RWPE2 (cell line): ENCODE measurements around the gene ARPC2.
A peak's percentile ranks its signal among the peaks of the same experiment; 100 is the strongest.

Experiments
- ATAC-seq: fragments of 200-7000 bp; cut with Tn5 transposase; 3 replicates; pipeline ENCODE4 v1.9.1; 2021; ENCODE audit warnings: low read depth
- DNase-seq: peaks from one replicate; pipeline ENCODE4 v3.0.0-alpha.2; 2020; ENCODE audit warnings: low spot score
- H3K27ac ChIP-seq: fragments of 450-650 bp; 2 replicates; pipeline ENCODE4 v1.5.1; 2017; ENCODE audit warnings: mild to moderate bottlenecking; ENCODE audit not compliant: poor library complexity, severe bottlenecking
- H3K27me3 ChIP-seq: fragments of 250-450 bp; sonication (Bioruptor Pico); 2 replicates; pipeline ENCODE4 v1.5.1; 2021; ENCODE audit warnings: mild to moderate bottlenecking, moderate library complexity; ENCODE audit not compliant: insufficient read depth, poor library complexity, severe bottlenecking
- H3K36me3 ChIP-seq: fragments of 250-450 bp; sonication (Bioruptor Pico); 2 replicates; pipeline ENCODE4 v1.5.1; 2020; ENCODE audit warnings: low read depth, mild to moderate bottlenecking, moderate library complexity
- H3K4me1 ChIP-seq: fragments of 250-450 bp; sonication (Bioruptor Pico); 2 replicates; pipeline ENCODE4 v1.5.1; 2021; ENCODE audit warnings: mild to moderate bottlenecking, moderate library complexity; ENCODE audit not compliant: insufficient read depth, poor library complexity, severe bottlenecking
- H3K4me3 ChIP-seq: fragments of 250-450 bp; sonication (Bioruptor Pico); 2 replicates; pipeline ENCODE4 v1.5.1; 2021; ENCODE audit warnings: mild to moderate bottlenecking, moderate library complexity; ENCODE audit not compliant: severe bottlenecking
- H3K9me3 ChIP-seq: fragments of 250-450 bp; sonication (Bioruptor Pico); 2 replicates; pipeline ENCODE4 v1.5.1; 2021; ENCODE audit warnings: mild to moderate bottlenecking, moderate library complexity; ENCODE audit not compliant: severe bottlenecking
- TF ChIP-seq, protein P1 (sequence below): fragments of 450-650 bp; IDR thresholded peaks from one replicate; pipeline ENCODE4 v1.5.1; 2017; ENCODE audit warnings: mild to moderate bottlenecking, moderate library complexity; ENCODE audit not compliant: poor library complexity, severe bottlenecking

Gene ARPC2

GRCh38 chr2:218300141-218300540, 83.2 kb downstream of the ARPC2 start:
- no peaks in the 10 kb centered on the region for H3K36me3 ChIP-seq
- H3K27ac ChIP-seq, result peak overlapping the region; percentile 95
- no peak overlapping the region for H3K4me3 ChIP-seq
- no peaks in the 10 kb centered on the region for H3K27me3 ChIP-seq
- H3K4me1 ChIP-seq, result peaks cover 31% of the 10 kb centered on the region
- TF ChIP-seq, protein P1, sequence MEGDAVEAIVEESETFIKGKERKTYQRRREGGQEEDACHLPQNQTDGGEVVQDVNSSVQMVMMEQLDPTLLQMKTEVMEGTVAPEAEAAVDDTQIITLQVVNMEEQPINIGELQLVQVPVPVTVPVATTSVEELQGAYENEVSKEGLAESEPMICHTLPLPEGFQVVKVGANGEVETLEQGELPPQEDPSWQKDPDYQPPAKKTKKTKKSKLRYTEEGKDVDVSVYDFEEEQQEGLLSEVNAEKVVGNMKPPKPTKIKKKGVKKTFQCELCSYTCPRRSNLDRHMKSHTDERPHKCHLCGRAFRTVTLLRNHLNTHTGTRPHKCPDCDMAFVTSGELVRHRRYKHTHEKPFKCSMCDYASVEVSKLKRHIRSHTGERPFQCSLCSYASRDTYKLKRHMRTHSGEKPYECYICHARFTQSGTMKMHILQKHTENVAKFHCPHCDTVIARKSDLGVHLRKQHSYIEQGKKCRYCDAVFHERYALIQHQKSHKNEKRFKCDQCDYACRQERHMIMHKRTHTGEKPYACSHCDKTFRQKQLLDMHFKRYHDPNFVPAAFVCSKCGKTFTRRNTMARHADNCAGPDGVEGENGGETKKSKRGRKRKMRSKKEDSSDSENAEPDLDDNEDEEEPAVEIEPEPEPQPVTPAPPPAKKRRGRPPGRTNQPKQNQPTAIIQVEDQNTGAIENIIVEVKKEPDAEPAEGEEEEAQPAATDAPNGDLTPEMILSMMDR, result no peak
- H3K9me3 ChIP-seq, result no peaks in the 10 kb centered on the region
- ATAC-seq, result no peak
- DNase-seq, result no peak

DNA sequence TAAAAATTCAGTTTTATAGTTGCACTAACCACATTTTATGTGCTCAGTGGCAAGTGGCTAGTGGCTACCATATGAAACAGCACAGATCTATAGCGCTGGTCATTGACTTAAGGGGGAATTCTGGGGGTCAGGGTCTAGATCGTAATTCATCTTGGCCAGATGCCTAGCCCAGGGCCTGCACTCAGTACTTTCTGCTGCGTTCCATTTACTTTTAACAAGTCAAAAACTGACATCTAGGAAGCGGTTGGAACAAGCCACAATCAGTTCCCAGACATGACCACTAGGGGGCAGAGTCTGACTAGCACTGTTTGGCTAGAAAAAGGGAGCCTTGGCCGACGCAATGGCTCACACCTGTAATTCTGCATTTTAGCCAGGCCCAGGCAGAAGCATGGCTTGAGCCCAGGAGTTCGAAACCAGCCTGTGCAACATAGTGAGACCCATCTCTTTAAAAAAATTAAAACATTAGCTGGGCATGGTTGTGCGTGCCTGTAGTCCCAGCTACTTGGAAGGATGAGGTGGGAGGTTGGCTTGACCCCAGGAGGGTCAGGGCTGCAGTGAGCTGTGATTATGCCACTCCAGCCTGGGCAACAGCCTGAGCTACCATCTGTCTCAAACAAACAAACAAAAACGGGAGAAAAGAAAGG, 84.3 kb downstream of the ARPC2 start:
- no peak overlapping the region for H3K27ac ChIP-seq
- H3K4me3 ChIP-seq, result no peak overlapping the region
- no peaks in the 10 kb centered on the region for H3K9me3 ChIP-seq
- no peaks in the 10 kb centered on the region for H3K36me3 ChIP-seq
- H3K27me3 ChIP-seq, result no peaks in the 10 kb centered on the region
- peaks cover 20% of the 10 kb centered on the region for H3K4me1 ChIP-seq
- ATAC-seq (peak; percentile 32), DNase-seq (no peak)
- TF ChIP-seq, protein P1, result peak; percentile 95
